Glutamatergic neuron (in vitro differentiated cells): ENCODE data around the gene CACNG5. TPM values are rescaled to one million over a fixed set of nuclear protein-coding genes. Genes with fewer than 3 reads are reported as not detected.

Experiments
- DNase-seq: peaks from one replicate; pipeline ENCODE4 v3.0.0; 2022
- H3K27ac Mint-ChIP-seq: one replicate; pipeline ENCODE4 v1.8.0; 2020; ENCODE audit warnings: mild to moderate bottlenecking, mixed read lengths, inconsistent platforms; ENCODE audit not compliant: unreplicated experiment
- H3K27me3 Mint-ChIP-seq: one replicate; pipeline ENCODE4 v1.8.0; 2020; ENCODE audit warnings: mild to moderate bottlenecking, moderate library complexity, mixed read lengths, inconsistent platforms; ENCODE audit not compliant: unreplicated experiment
- H3K36me3 Mint-ChIP-seq: one replicate; pipeline ENCODE4 v1.8.0; 2020; ENCODE audit warnings: mild to moderate bottlenecking, mixed read lengths, inconsistent platforms; ENCODE audit not compliant: unreplicated experiment
- H3K4me1 Mint-ChIP-seq: one replicate; pipeline ENCODE4 v1.8.0; 2020; ENCODE audit warnings: mild to moderate bottlenecking, low read depth, mixed read lengths, inconsistent platforms; ENCODE audit not compliant: unreplicated experiment
- H3K4me3 Mint-ChIP-seq: one replicate; pipeline ENCODE4 v1.8.0; 2020; ENCODE audit warnings: mild to moderate bottlenecking, mixed read lengths, inconsistent platforms; ENCODE audit not compliant: unreplicated experiment
- H3K9me3 Mint-ChIP-seq: one replicate; pipeline ENCODE4 v1.8.0; 2020; ENCODE audit warnings: mild to moderate bottlenecking, moderate library complexity, mixed read lengths, inconsistent platforms; ENCODE audit not compliant: unreplicated experiment
- CTCF ChIP-seq: fragments of 200-600 bp; sonication (generic); IDR thresholded peaks from one replicate; pipeline ENCODE4 v1.5.0; 2021; ENCODE audit not compliant: partially characterized antibody, unreplicated experiment
- total RNA-seq: library from RNA; stranded (reverse); fragmentation: NEBNext Ultra II Directional; extraction: Animal tissue kit (Norgen Biotek cat#: 25700); gene quantifications from one replicate; pipeline ENCODE4 v1.2.1, GENCODE V29; 2021; ENCODE audit not compliant: unreplicated experiment

The CACNG5 gene
- total RNA-seq, 1 donor from 2014 or later = 45.1 TPM

- no peaks in the 10 kb centered on the region for H3K36me3 Mint-ChIP-seq
- peaks cover 16% of the 10 kb centered on the region for H3K27me3 Mint-ChIP-seq
- H3K27ac Mint-ChIP-seq = peak overlapping the region; percentile 97
- peak; percentile 78 for DNase-seq
- peaks cover 36% of the 10 kb centered on the region for H3K4me1 Mint-ChIP-seq
- no peak for TF ChIP-seq CTCF
- peak overlapping the region; percentile 79 for H3K4me3 Mint-ChIP-seq
- H3K9me3 Mint-ChIP-seq = peaks cover 15% of the 10 kb centered on the region
Measured at GRCh38 chr17:66829883-66830282, 5.0 kb upstream of the CACNG5 start.

- DNase-seq = no peak
- Mint-ChIP-seq H3K9me3 (peaks cover 15% of the 10 kb centered on the region), H3K27ac (peak overlapping the region; percentile 97), H3K27me3 (peaks cover 16% of the 10 kb centered on the region), H3K36me3 (no peaks in the 10 kb centered on the region), H3K4me1 (peaks cover 35% of the 10 kb centered on the region), H3K4me3 (peak overlapping the region; percentile 79)
- no peak for TF ChIP-seq CTCF
Measured at GRCh38 chr17:66830451-66830850, 4.5 kb upstream of the CACNG5 start.

- H3K4me1 Mint-ChIP-seq = peaks cover 40% of the 10 kb centered on the region
- no peak for TF ChIP-seq CTCF
- H3K9me3 Mint-ChIP-seq = peaks cover 18% of the 10 kb centered on the region
- peaks cover 16% of the 10 kb centered on the region for H3K27me3 Mint-ChIP-seq
- peak overlapping the region; percentile 97 for H3K27ac Mint-ChIP-seq
- DNase-seq = peak; percentile 71
- no peaks in the 10 kb centered on the region for H3K36me3 Mint-ChIP-seq
- peak overlapping the region; percentile 83 for H3K4me3 Mint-ChIP-seq
Measured at GRCh38 chr17:66831383-66832210, 3.3 kb upstream of the CACNG5 start.

GRCh38 chr17:66833201-66833600 is 1.7 kb upstream of the CACNG5 start:
- H3K36me3 Mint-ChIP-seq = no peaks in the 10 kb centered on the region
- H3K9me3 Mint-ChIP-seq = peaks cover 17% of the 10 kb centered on the region
- DNase-seq = no peak
- no peak for TF ChIP-seq CTCF
- H3K27me3 Mint-ChIP-seq = peaks cover 16% of the 10 kb centered on the region
- peaks cover 53% of the 10 kb centered on the region for H3K4me1 Mint-ChIP-seq
- H3K4me3 Mint-ChIP-seq = peak overlapping the region; percentile 69
- peak overlapping the region; percentile 73 for H3K27ac Mint-ChIP-seq

GRCh38 chr17:66834426-66834918 is 445 bp upstream of the CACNG5 start:
- DNase-seq = no peak
- peaks cover 17% of the 10 kb centered on the region for H3K9me3 Mint-ChIP-seq
- peak overlapping the region; percentile 69 for H3K4me3 Mint-ChIP-seq
- H3K27ac Mint-ChIP-seq = no peak overlapping the region
- peaks cover 20% of the 10 kb centered on the region for H3K27me3 Mint-ChIP-seq
- no peak for TF ChIP-seq CTCF
- no peaks in the 10 kb centered on the region for H3K36me3 Mint-ChIP-seq
- peaks cover 55% of the 10 kb centered on the region for H3K4me1 Mint-ChIP-seq
